Type B pancreatic cell (in vitro differentiated cells): ENCODE measurements around the gene BEND7. TPM values are rescaled to one million over a fixed set of nuclear protein-coding genes. Genes with fewer than 3 reads are reported as not detected.

Experiments used
- DNase-seq: peaks from one replicate; pipeline ENCODE4 v3.0.0; 2021; ENCODE audit warnings: mixed read lengths; ENCODE audit not compliant: unreplicated experiment; ENCODE audit errors: extremely low spot score
- H3K27ac Mint-ChIP-seq: 2 replicates; pipeline ENCODE4 v1.8.0; 2021; ENCODE audit warnings: mild to moderate bottlenecking, mixed read lengths
- H3K27me3 Mint-ChIP-seq: 2 replicates; pipeline ENCODE4 v1.8.0; 2021; ENCODE audit warnings: mixed read lengths
- H3K36me3 Mint-ChIP-seq: 2 replicates; pipeline ENCODE4 v1.8.0; 2021; ENCODE audit warnings: mixed read lengths
- H3K4me1 Mint-ChIP-seq: one replicate; pipeline ENCODE4 v1.8.0; 2021; ENCODE audit warnings: mixed read lengths; ENCODE audit not compliant: unreplicated experiment
- H3K4me3 Mint-ChIP-seq: 2 replicates; pipeline ENCODE4 v1.8.0; 2021; ENCODE audit warnings: mild to moderate bottlenecking, mixed read lengths
- H3K9me3 Mint-ChIP-seq: 2 replicates; pipeline ENCODE4 v1.8.0; 2021; ENCODE audit warnings: mixed read lengths
- CTCF ChIP-seq: fragments of 200-600 bp; sonication (generic); conservative IDR thresholded peaks from 2 replicates; pipeline ENCODE4 v1.5.0; 2021; ENCODE audit warnings: antibody characterized with exemption, mild to moderate bottlenecking
- total RNA-seq: library from RNA; stranded (reverse); gene quantifications from 2 replicates; pipeline ENCODE4 v1.2.1, GENCODE V29; 2021; ENCODE audit warnings: low replicate concordance

The BEND7 gene
- total RNA-seq, 1 donor from 2014 or later, result 14.1 TPM

GRCh38 chr10:13512564-13512963 lies 16.2 kb downstream of the BEND7 start:
- peaks cover 5% of the 10 kb centered on the region for H3K4me1 Mint-ChIP-seq
- no peaks in the 10 kb centered on the region for H3K27me3 Mint-ChIP-seq
- no peak overlapping the region for H3K27ac Mint-ChIP-seq
- no peaks in the 10 kb centered on the region for H3K9me3 Mint-ChIP-seq
- TF ChIP-seq CTCF, result no peak
- H3K4me3 Mint-ChIP-seq, result no peak overlapping the region
- no peak for DNase-seq
- H3K36me3 Mint-ChIP-seq, result no peaks in the 10 kb centered on the region

DNA sequence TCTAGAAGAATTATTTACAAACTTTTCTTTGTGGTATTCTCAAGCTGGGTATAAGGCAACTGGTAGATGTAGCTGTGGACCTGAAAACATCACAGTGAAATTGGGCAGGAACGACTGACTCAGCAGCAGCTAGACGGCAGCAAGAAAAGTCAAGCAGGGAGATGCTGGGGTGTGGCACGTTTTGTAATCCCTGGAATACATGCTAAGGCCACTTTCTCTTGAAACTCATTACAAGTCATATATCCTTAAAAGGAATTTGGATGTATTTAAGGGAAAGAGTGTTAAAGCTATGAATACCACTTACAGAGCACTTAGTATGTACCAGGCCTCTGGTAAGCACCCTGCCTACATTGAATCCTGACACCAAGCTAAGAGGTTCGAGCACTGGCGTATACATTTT lies 17.4 kb downstream of the BEND7 start:
- Mint-ChIP-seq H3K4me3 (no peak overlapping the region), H3K9me3 (no peaks in the 10 kb centered on the region), H3K27ac (no peak overlapping the region), H3K4me1 (peaks cover 5% of the 10 kb centered on the region), H3K27me3 (no peaks in the 10 kb centered on the region), H3K36me3 (no peaks in the 10 kb centered on the region)
- no peak for TF ChIP-seq CTCF
- DNase-seq, result no peak

GRCh38 chr10:13505052-13505680 lies 23.6 kb downstream of the BEND7 start:
- H3K36me3 Mint-ChIP-seq, result no peaks in the 10 kb centered on the region
- no peak for TF ChIP-seq CTCF
- H3K4me3 Mint-ChIP-seq, result no peak overlapping the region

GRCh38 chr10:13503745-13504463 lies 24.9 kb downstream of the BEND7 start:
- Mint-ChIP-seq H3K27me3 (no peaks in the 10 kb centered on the region), H3K4me3 (no peak overlapping the region), H3K9me3 (no peaks in the 10 kb centered on the region), H3K36me3 (no peaks in the 10 kb centered on the region), H3K27ac (no peak overlapping the region), H3K4me1 (no peaks in the 10 kb centered on the region)
- TF ChIP-seq CTCF, result no peak
- no peak for DNase-seq

More at GRCh38 chr10:13505052-13505680, 23.6 kb downstream of the BEND7 start:
- DNase-seq, result no peak
- no peak overlapping the region for H3K27ac Mint-ChIP-seq
- no peaks in the 10 kb centered on the region for H3K4me1 Mint-ChIP-seq
- H3K27me3 Mint-ChIP-seq, result no peaks in the 10 kb centered on the region
- no peaks in the 10 kb centered on the region for H3K9me3 Mint-ChIP-seq

DNA sequence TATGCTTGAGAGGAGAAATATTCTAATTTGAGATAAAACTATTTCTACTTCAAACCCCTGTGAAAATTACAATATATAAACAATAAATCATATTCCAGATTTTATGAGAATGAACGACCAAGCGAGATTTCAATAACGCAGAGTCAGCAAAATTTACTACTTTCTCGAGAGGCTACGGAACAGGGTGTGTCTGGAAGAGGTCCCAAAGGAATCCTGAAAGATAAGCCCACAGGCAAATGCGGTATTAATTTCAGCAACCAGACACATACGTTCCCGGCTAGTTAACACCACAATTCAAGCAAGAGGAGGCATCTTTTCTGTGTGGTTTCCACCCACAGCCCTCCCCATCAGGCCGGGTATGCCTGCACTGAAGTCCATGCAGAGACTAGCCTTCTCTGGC lies 26.4 kb downstream of the BEND7 start:
- Mint-ChIP-seq H3K4me3 (no peak overlapping the region), H3K27ac (no peak overlapping the region), H3K27me3 (no peaks in the 10 kb centered on the region), H3K36me3 (no peaks in the 10 kb centered on the region), H3K9me3 (no peaks in the 10 kb centered on the region), H3K4me1 (no peaks in the 10 kb centered on the region)
- no peak for TF ChIP-seq CTCF
- no peak for DNase-seq
